Gastrocnemius medialis (tissue), 4 donors: ENCODE measurements around the gene PRKACA.

Experiments
- CTCF ChIP-seq, 5 experiments: fragments of 450-650 bp in 3 of 5; fragments of 200-600 bp in 2 of 5; sonication (generic) in 2 of 5; IDR thresholded peaks in 4 of 5; conservative IDR thresholded peaks in 1 of 5; 1 replicate in 4 of 5; 2 replicates in 1 of 5; pipeline ENCODE4 v1.5.1; 2016 to 2019; ENCODE audit warnings: antibody characterized with exemption in 5 of 5, mild to moderate bottlenecking in 3 of 5, moderate library complexity in 3 of 5
- POLR2A ChIP-seq, 2 donors: fragments of 450-650 bp; IDR thresholded peaks; one replicate each; pipeline ENCODE4 v1.6.1; 2017; ENCODE audit warnings: antibody characterized with exemption in 2 of 2, mild to moderate bottlenecking in 2 of 2, moderate library complexity in 2 of 2

- TF ChIP-seq CTCF (IDR thresholded peaks at IDR 0.05 in 4 of 5, conservative IDR thresholded peaks at IDR 0.05 in 1 of 5) (no peak), POLR2A (IDR thresholded peaks at IDR 0.05) (no peak)
Observed at GRCh38 chr19:14105680-14106079, 11.9 kb downstream of the PRKACA start.
